ENCODE measurements around the gene KAT6B.

- TF ChIP-seq EZH2 (IDR thresholded peaks at IDR 0.05; ENCODE audit: insufficient read depth, poor library complexity, severe bottlenecking) (no peak), EZH2phosphoT487 (IDR thresholded peaks at IDR 0.05; ENCODE audit: insufficient read depth, low read depth) (no peak)
Observed at GRCh38 chr10:75019370-75019769, 193.0 kb downstream of the KAT6B start.
